Neural cell (in vitro differentiated cells): ENCODE measurements around the gene SLC24A3.

Source experiments
- EP300 ChIP-seq: fragments of 450-650 bp; conservative IDR thresholded peaks from 2 replicates; pipeline ENCODE4 v1.6.1; 2014; ENCODE audit warnings: antibody characterized with exemption, mild to moderate bottlenecking, moderate library complexity; ENCODE audit not compliant: poor library complexity, severe bottlenecking
- EZH2 ChIP-seq: fragments of 200-600, 300-800 bp; shearing (Covaris generic), sonication (generic); IDR thresholded peaks from 2 replicates; pipeline ENCODE4 v1.6.1; 2014; ENCODE audit warnings: antibody characterized with exemption, low read length, borderline replicate concordance, mild to moderate bottlenecking; ENCODE audit not compliant: insufficient read depth, poor library complexity, severe bottlenecking
- MXI1 ChIP-seq: fragments of 450-650 bp; conservative IDR thresholded peaks from 2 replicates; pipeline ENCODE4 v1.6.1; 2014; ENCODE audit warnings: antibody characterized with exemption, mild to moderate bottlenecking; ENCODE audit not compliant: poor library complexity, severe bottlenecking
- POLR2AphosphoS5 ChIP-seq: IDR thresholded peaks from 2 replicates; pipeline ENCODE4 v1.6.1; 2012
- SMC3 ChIP-seq: fragments of 450-650 bp; conservative IDR thresholded peaks from 2 replicates; pipeline ENCODE4 v1.6.1; 2014; ENCODE audit warnings: antibody characterized with exemption, mild to moderate bottlenecking, moderate library complexity; ENCODE audit not compliant: poor library complexity
- TF ChIP-seq, protein P1 (sequence below): fragments of 450-650 bp; IDR thresholded peaks from 2 replicates; pipeline ENCODE4 v1.5.1; 2014; ENCODE audit warnings: antibody characterized with exemption, mild to moderate bottlenecking, moderate library complexity; ENCODE audit not compliant: poor library complexity, severe bottlenecking

DNA sequence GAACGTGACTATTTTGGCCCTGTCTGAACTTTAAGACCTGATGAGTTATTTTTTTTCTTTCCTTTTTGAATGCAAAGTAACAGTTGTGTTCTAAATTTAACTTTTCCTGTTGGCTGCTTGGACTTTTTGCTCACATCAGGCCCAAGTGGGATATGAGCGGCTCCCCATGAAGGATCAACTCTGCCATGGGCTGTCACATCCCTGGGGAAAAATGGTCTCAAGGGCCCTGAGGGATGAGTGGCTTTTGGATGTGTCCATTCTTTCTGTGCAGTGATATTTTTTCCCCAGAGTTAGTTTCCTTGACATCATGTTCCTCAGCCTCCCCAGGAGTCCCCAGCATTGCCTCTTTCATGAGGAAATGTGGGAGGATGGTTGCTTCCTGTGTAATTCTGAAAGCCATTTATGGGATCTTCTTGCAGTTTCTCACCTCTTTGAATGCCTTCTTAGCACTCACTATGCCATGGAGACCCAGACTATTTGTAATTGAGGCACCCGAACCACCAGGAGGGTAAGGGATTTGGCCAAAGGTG lies 92.5 kb downstream of the SLC24A3 start:
- TF ChIP-seq, protein P1, sequence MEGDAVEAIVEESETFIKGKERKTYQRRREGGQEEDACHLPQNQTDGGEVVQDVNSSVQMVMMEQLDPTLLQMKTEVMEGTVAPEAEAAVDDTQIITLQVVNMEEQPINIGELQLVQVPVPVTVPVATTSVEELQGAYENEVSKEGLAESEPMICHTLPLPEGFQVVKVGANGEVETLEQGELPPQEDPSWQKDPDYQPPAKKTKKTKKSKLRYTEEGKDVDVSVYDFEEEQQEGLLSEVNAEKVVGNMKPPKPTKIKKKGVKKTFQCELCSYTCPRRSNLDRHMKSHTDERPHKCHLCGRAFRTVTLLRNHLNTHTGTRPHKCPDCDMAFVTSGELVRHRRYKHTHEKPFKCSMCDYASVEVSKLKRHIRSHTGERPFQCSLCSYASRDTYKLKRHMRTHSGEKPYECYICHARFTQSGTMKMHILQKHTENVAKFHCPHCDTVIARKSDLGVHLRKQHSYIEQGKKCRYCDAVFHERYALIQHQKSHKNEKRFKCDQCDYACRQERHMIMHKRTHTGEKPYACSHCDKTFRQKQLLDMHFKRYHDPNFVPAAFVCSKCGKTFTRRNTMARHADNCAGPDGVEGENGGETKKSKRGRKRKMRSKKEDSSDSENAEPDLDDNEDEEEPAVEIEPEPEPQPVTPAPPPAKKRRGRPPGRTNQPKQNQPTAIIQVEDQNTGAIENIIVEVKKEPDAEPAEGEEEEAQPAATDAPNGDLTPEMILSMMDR: no peak
- TF ChIP-seq EP300 (no peak), POLR2AphosphoS5 (no peak), EZH2 (no peak), SMC3 (no peak), MXI1 (no peak)
